HepG2 (cell line): ENCODE results near the gene PDZD7. TPM values are rescaled to one million over a fixed set of nuclear protein-coding genes. Genes with fewer than 3 reads are reported as not detected.

Source experiments
- HNRNPLL ChIP-seq: fragments of 200-400 bp; formaldehyde crosslinking; IDR thresholded peaks from 2 replicates; pipeline ENCODE4 v1.6.1; 2017; ENCODE audit warnings: mild to moderate bottlenecking, low read depth, low read length; ENCODE audit not compliant: poor library complexity, severe bottlenecking
- MZF1 ChIP-seq: sonication (generic); formaldehyde crosslinking; IDR thresholded peaks from 2 replicates; pipeline ENCODE4 v1.8.1; 2023; ENCODE audit warnings: mild to moderate bottlenecking, missing genetic modification reagents, borderline replicate concordance
- PCBP2 ChIP-seq: fragments of 200-400 bp; formaldehyde crosslinking; optimal IDR thresholded peaks from 2 replicates; pipeline ENCODE3; 2018; ENCODE audit warnings: low read length, low read depth; ENCODE audit not compliant: poor library complexity, severe bottlenecking
- PPARG ChIP-seq: conservative IDR thresholded peaks from 2 replicates; pipeline ENCODE4 v1.6.1; 2016; ENCODE audit warnings: missing biosample characterization, missing genetic modification reagents
- RARG ChIP-seq: sonication (generic); formaldehyde crosslinking; IDR thresholded peaks from 2 replicates; pipeline ENCODE4 v1.4.0; 2020; ENCODE audit warnings: low read depth, mild to moderate bottlenecking, missing genetic modification reagents
- RELA ChIP-seq: sonication (generic); formaldehyde crosslinking; IDR thresholded peaks from 2 replicates; pipeline ENCODE4 v1.4.0; 2020; ENCODE audit warnings: missing genetic modification reagents
- SRSF1 ChIP-seq: fragments of 200-400 bp; formaldehyde crosslinking; optimal IDR thresholded peaks from 2 replicates; pipeline ENCODE3; 2017; ENCODE audit warnings: mild to moderate bottlenecking, low read depth, low read length, moderate library complexity
- ZFP36L1 ChIP-seq: sonication (generic); formaldehyde crosslinking; IDR thresholded peaks from 2 replicates; pipeline ENCODE4 v1.8.0; 2022; ENCODE audit warnings: mild to moderate bottlenecking, missing genetic modification reagents, moderate library complexity
- ZNF496 ChIP-seq: sonication (generic); formaldehyde crosslinking; IDR thresholded peaks from 2 replicates; pipeline ENCODE4 v1.8.1; 2023; ENCODE audit warnings: mild to moderate bottlenecking, moderate library complexity, missing genetic modification reagents; ENCODE audit not compliant: insufficient replicate concordance
- ZNF501 ChIP-seq: sonication (generic); formaldehyde crosslinking; IDR thresholded peaks from 2 replicates; pipeline ENCODE4 v1.5.1; 2020; ENCODE audit warnings: mild to moderate bottlenecking, moderate library complexity, missing genetic modification reagents
- ZNF615 ChIP-seq: sonication (generic); formaldehyde crosslinking; IDR thresholded peaks from 2 replicates; pipeline ENCODE4 v1.5.0; 2020; ENCODE audit warnings: mild to moderate bottlenecking, missing genetic modification reagents, borderline replicate concordance
- ZSCAN20 ChIP-seq: sonication (generic); formaldehyde crosslinking; IDR thresholded peaks from 2 replicates; pipeline ENCODE4 v1.4.0; 2020; ENCODE audit warnings: missing genetic modification reagents, mild to moderate bottlenecking, borderline replicate concordance
- polyA plus RNA-seq, 8 experiments: library from polyadenylated mRNA; depleted of rRNA in 3 of 8; stranded (reverse) in 7 of 8; unstranded in 1 of 8; fragments of >200 nt; fragmentation: Illumina TruSeq in 4 of 8; extraction: Trizol in 4 of 8; gene quantifications; 2 replicates each; pipeline versions ENCODE4 v1.2.1 to v1.2.3, GENCODE V29; 2011 to 2016; ENCODE audit warnings: low read depth in 4 of 8, missing spikeins in 1 of 8, mixed read lengths in 1 of 8; ENCODE audit not compliant: insufficient read depth in 1 of 8
- total RNA-seq, 5 experiments: library from RNA; depleted of rRNA; stranded (reverse); fragments of >200 nt; fragmentation: Illumina TruSeq; extraction: Trizol; gene quantifications; 2 replicates each; pipeline ENCODE4 v1.2.3, GENCODE V29; 2016; ENCODE audit warnings: low read depth in 1 of 5
- TF ChIP-seq, protein P1 (sequence below): sonication (generic); formaldehyde crosslinking; IDR thresholded peaks from 2 replicates; pipeline ENCODE4 v1.8.0; 2022; ENCODE audit warnings: mild to moderate bottlenecking, missing genetic modification reagents, borderline replicate concordance
- TF ChIP-seq, protein P2 (sequence below), 2 experiments: sonication (generic) in 1 of 2; formaldehyde crosslinking in 1 of 2; IDR thresholded peaks; 2 replicates each; pipeline versions ENCODE4 v1.5.1 to v1.6.1; 2011 to 2020; ENCODE audit warnings: borderline replicate concordance in 1 of 2, low read depth in 1 of 2, low read length in 1 of 2, mild to moderate bottlenecking in 1 of 2, missing genetic modification reagents in 1 of 2, moderate library complexity in 1 of 2
- TF ChIP-seq, protein P3 (sequence below), 2 experiments: sonication (generic) in 1 of 2; formaldehyde crosslinking in 1 of 2; IDR thresholded peaks; 2 replicates each; pipeline versions ENCODE4 v1.6.1 to v1.9.0; 2014 to 2022; ENCODE audit warnings: antibody characterized with exemption in 1 of 2, borderline replicate concordance in 1 of 2, inconsistent platforms in 1 of 2, low read depth in 1 of 2, missing genetic modification reagents in 1 of 2
- TF ChIP-seq, protein P4 (sequence below): sonication (generic); formaldehyde crosslinking; IDR thresholded peaks from 2 replicates; pipeline ENCODE4 v1.4.0; 2020; ENCODE audit warnings: missing genetic modification reagents

Gene PDZD7
- total and polyA plus RNA-seq, 2 of the 13 experiments (the other 11 are each of a cell fraction or from before 2014, with no cell fraction given), result 0.58 to 0.73 TPM

DNA sequence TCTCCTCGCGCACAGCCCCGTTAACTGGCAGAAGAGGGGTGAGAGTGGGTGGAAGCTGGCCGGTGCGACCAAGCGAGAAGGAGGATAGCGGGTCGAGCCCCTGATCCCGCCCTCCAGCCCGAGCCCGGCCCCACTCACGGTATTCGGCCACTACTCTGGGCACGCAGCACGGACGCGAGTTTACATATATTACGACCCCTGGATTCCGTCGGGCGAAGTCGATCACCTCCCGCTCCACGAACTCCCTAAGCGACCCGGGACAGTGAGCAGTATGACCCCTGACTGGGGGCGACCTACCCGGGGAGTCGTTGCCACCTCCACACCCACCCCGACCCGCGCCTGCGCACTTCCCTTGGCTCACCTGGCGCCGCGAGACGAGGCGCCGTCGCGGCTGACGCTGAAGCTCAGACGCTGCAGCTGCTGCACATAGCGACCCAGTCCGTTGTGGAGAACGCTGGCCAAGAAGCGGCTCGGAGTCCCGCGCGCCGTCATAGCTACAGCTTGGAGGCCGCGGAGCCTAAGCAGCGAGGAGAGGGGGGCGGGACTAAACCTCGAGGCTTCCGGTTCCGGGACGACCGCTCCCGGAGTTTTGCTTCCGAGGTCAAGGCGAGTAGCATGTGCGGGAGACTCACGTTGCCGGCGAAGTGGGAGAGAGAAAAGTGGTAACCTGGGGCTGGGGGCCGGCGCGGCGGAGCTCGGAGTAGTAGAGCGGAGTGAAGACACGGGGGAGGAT, 43.8 kb downstream of the PDZD7 start, which contains the start of the genes MRPL43 and TWNK (continued):
- TF ChIP-seq ZNF501 (CRISPR knock-in tag) (peak; percentile 96), RARG (CRISPR knock-in tag) (no peak), SRSF1 (peak; percentile 52), ZNF615 (CRISPR knock-in tag) (no peak), PCBP2 (no peak), RELA (CRISPR knock-in tag) (no peak), ZSCAN20 (CRISPR knock-in tag) (peak; percentile 20; the same call in 1 of the 2 replicates), MZF1 (CRISPR knock-in tag) (0 out of 2 replicates have a peak, but pooled peaks have one; percentile 92), ZFP36L1 (peak; percentile 76), PPARG (CRISPR knock-in tag) (no peak), ZNF496 (CRISPR knock-in tag) (no peak), HNRNPLL (no peak)
- TF ChIP-seq, protein P1, sequence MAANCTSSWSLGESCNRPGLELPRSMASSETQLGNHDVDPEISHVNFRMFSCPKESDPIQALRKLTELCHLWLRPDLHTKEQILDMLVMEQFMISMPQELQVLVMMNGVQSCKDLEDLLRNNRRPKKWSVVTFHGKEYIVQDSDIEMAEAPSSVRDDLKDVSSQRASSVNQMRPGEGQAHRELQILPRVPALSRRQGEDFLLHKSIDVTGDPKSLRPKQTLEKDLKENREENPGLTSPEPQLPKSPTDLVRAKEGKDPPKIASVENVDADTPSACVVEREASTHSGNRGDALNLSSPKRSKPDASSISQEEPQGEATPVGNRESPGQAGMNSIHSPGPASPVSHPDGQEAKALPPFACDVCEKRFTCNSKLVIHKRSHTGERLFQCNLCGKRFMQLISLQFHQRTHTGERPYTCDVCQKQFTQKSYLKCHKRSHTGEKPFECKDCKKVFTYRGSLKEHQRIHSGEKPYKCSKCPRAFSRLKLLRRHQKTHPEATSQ, result no peak; the same call in none of the 2 replicates
- TF ChIP-seq, protein P2, sequence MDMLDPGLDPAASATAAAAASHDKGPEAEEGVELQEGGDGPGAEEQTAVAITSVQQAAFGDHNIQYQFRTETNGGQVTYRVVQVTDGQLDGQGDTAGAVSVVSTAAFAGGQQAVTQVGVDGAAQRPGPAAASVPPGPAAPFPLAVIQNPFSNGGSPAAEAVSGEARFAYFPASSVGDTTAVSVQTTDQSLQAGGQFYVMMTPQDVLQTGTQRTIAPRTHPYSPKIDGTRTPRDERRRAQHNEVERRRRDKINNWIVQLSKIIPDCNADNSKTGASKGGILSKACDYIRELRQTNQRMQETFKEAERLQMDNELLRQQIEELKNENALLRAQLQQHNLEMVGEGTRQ (IDR thresholded peaks at IDR 0.05; ENCODE audit: low read depth, low read length), result no peak
- TF ChIP-seq, protein P2 (CRISPR knock-in tag; IDR thresholded peaks at IDR 0.05; ENCODE audit: borderline replicate concordance), result no peak
- TF ChIP-seq, protein P3, sequence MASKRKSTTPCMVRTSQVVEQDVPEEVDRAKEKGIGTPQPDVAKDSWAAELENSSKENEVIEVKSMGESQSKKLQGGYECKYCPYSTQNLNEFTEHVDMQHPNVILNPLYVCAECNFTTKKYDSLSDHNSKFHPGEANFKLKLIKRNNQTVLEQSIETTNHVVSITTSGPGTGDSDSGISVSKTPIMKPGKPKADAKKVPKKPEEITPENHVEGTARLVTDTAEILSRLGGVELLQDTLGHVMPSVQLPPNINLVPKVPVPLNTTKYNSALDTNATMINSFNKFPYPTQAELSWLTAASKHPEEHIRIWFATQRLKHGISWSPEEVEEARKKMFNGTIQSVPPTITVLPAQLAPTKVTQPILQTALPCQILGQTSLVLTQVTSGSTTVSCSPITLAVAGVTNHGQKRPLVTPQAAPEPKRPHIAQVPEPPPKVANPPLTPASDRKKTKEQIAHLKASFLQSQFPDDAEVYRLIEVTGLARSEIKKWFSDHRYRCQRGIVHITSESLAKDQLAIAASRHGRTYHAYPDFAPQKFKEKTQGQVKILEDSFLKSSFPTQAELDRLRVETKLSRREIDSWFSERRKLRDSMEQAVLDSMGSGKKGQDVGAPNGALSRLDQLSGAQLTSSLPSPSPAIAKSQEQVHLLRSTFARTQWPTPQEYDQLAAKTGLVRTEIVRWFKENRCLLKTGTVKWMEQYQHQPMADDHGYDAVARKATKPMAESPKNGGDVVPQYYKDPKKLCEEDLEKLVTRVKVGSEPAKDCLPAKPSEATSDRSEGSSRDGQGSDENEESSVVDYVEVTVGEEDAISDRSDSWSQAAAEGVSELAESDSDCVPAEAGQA (IDR thresholded peaks at IDR 0.05; ENCODE audit: low read depth), result peak; percentile 68
- TF ChIP-seq, protein P3 (CRISPR knock-in tag; IDR thresholded peaks at IDR 0.05; ENCODE audit: borderline replicate concordance), result peak; percentile 45; the same call in 1 of the 2 replicates
- TF ChIP-seq, protein P4, sequence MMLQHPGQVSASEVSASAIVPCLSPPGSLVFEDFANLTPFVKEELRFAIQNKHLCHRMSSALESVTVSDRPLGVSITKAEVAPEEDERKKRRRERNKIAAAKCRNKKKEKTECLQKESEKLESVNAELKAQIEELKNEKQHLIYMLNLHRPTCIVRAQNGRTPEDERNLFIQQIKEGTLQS (CRISPR knock-in tag), result peak; percentile 45; the same call in 1 of the 2 replicates
